ENCODE measurements around the gene MYD88. TPM values are rescaled to one million over a fixed set of nuclear protein-coding genes. Genes with fewer than 3 reads are reported as not detected.

MYD88 gene
- polyA plus RNA-seq, 2 of the 4 experiments (the other 2 are of a cell fraction) = 16.8 to 22.3 TPM

DNA sequence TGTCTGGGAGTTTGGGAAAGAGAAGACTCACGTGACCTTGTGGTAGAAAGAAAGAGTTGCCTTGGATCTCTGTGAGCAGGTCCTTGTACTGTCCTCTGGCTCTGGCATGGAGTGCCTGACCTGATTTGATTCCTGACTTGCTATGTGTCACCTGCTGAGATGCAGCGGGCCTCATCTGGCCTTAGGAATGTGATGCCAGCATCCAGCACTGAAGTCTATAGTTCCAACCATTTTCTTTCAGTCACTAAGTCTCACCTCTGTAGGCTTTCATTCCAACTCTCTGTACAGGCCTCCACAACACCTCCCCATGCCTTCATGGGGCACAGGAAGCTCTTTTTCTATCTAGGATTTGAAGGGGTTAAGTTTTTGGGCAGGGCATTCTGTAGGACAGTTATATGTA, 14.8 kb downstream of the MYD88 start:
- no peak for TF ChIP-seq NPAS2 (CRISPR knock-in tag; IDR thresholded peaks at IDR 0.05; ENCODE audit: borderline replicate concordance)
- TF ChIP-seq CTCF (IDR thresholded peaks at IDR 0.05) = no peak
- no peak for TF ChIP-seq FOXS1 (CRISPR knock-in tag; IDR thresholded peaks at IDR 0.05)
- TF ChIP-seq POLR2AphosphoS2 (conservative IDR thresholded peaks at IDR 0.05; ENCODE audit: low read length) = no peak
- TF ChIP-seq PHF8 (IDR thresholded peaks at IDR 0.05; ENCODE audit: borderline replicate concordance, low read depth) = no peak
- TF ChIP-seq BHLHE40 (IDR thresholded peaks at IDR 0.05; ENCODE audit: low read depth, low read length) = no peak
- TF ChIP-seq, protein P1, sequence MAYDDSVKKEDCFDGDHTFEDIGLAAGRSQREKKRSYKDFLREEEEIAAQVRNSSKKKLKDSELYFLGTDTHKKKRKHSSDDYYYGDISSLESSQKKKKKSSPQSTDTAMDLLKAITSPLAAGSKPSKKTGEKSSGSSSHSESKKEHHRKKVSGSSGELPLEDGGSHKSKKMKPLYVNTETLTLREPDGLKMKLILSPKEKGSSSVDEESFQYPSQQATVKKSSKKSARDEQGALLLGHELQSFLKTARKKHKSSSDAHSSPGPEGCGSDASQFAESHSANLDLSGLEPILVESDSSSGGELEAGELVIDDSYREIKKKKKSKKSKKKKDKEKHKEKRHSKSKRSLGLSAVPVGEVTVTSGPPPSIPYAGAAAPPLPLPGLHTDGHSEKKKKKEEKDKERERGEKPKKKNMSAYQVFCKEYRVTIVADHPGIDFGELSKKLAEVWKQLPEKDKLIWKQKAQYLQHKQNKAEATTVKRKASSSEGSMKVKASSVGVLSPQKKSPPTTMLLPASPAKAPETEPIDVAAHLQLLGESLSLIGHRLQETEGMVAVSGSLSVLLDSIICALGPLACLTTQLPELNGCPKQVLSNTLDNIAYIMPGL (CRISPR knock-in tag; IDR thresholded peaks at IDR 0.05; ENCODE audit: borderline replicate concordance) = no peak
- TF ChIP-seq MYC (IDR thresholded peaks at IDR 0.05; ENCODE audit: borderline replicate concordance, low read length) = no peak
- TF ChIP-seq HOXA7 (CRISPR knock-in tag; IDR thresholded peaks at IDR 0.05) = no peak
- no peak for TF ChIP-seq EHMT2 (IDR thresholded peaks at IDR 0.05; ENCODE audit: low read depth)
- CTCF ChIA-PET = interaction anchor here (0.7 to 1.7 kb wide), 6 partner anchors 11 to 193 kb away, joined by 3 to 4 read pairs (median 3); partner anchors contain the start of gene ACAA1
- FAIRE-seq (no peak), ATAC-seq (no peak; a peak in 2 of 6 replicates), DNase-seq (ENCODE audit: low read depth in 1 of 2, low spot score in 1 of 2) (no peak)
- POLR2A ChIA-PET = interaction anchor here (1.4 to 3.3 kb wide), 2 partner anchors 12 to 17 kb away, joined by 6 to 11 read pairs; partner anchors contain the start of genes ACAA1 and OXSR1
- Histone ChIP-seq H3K4me3 (no peak overlapping the region), H3K4me2 (no peak overlapping the region), H3K4me1 (0 out of 3 replicates have a peak, but pooled peaks cover 3% of the 10 kb centered on the region), H3K27ac (no peak overlapping the region), H3K9me3 (no peaks in the 10 kb centered on the region)
- WGBS (ENCODE audit: missing lambda C conversion rate) = 83% methylated on average over 2 of the region's 2 CpGs

DNA sequence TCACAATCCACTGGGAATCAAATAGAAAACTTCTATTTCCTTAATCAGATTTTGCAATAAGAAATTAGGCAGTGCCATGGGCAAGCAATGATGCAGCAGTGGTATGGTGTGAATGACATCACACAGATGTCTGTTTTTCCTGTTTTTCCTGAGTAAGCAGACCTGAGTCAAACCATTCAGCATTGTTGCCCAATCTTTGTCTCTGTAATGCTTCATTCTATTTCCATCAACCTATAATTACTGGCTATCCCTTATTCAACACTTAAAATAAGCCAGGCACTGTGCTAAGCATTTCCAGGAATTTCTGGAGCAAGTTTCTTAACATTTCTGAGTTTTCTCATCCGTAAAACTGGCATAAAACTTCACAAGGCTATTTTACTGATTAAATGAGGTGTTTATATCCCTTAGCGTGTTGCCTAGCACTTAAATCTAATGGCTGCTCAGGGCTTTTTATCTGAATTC, 15.6 kb downstream of the MYD88 start:
- 77% methylated on average over 2 of the region's 2 CpGs for WGBS (ENCODE audit: missing lambda C conversion rate)
- Histone ChIP-seq H3K9me3 (no peaks in the 10 kb centered on the region), H3K27ac (no peak overlapping the region), H3K4me3 (no peak overlapping the region), H3K4me2 (no peak overlapping the region), H3K4me1 (0 out of 3 replicates have a peak, but pooled peaks cover 3% of the 10 kb centered on the region)
- CTCF ChIA-PET = interaction anchor here (0.7 to 1.0 kb wide), 2 partner anchors 15 to 180 kb away, joined by 3 to 4 read pairs; no protein-coding TSS in a partner anchor
- POLR2A ChIA-PET = interaction anchor here (1.4 to 3.3 kb wide), 2 partner anchors 11 to 17 kb away, joined by 6 to 11 read pairs; partner anchors contain the start of genes ACAA1 and OXSR1
- ATAC-seq (no peak), DNase-seq (ENCODE audit: low read depth in 1 of 2, low spot score in 1 of 2) (no peak), FAIRE-seq (no peak)
- no peak for TF ChIP-seq TFCP2L1 (CRISPR knock-in tag; IDR thresholded peaks at IDR 0.05)
- no peak for TF ChIP-seq ZFP36 (IDR thresholded peaks at IDR 0.05; ENCODE audit: borderline replicate concordance, partially characterized antibody)
- TF ChIP-seq MAZ (IDR thresholded peaks at IDR 0.05; ENCODE audit: borderline replicate concordance, low read depth, low read length) = no peak
- no peak for TF ChIP-seq ZSCAN20 (CRISPR knock-in tag; IDR thresholded peaks at IDR 0.05)
- peak in 1 of 2 experiments; percentile 41; a peak in 1 of 4 replicates for TF ChIP-seq CEBPB (IDR thresholded peaks at IDR 0.05)
- no peak for TF ChIP-seq RFX5 (IDR thresholded peaks at IDR 0.05)
- no peak for TF ChIP-seq TP53 (CRISPR knock-in tag; IDR thresholded peaks at IDR 0.05)
- peak; percentile 63 for TF ChIP-seq MAFK (IDR thresholded peaks at IDR 0.05; ENCODE audit: partially characterized antibody)
- TF ChIP-seq HDAC2 (IDR thresholded peaks at IDR 0.05) = no peak
